Measurements from ENCODE around the gene RASAL2. TPM values are rescaled to one million over a fixed set of nuclear protein-coding genes. Genes with fewer than 3 reads are reported as not detected.

RASAL2 gene
- total RNA-seq, 1 experiment from 2014 or later, result 31.6 TPM

DNA sequence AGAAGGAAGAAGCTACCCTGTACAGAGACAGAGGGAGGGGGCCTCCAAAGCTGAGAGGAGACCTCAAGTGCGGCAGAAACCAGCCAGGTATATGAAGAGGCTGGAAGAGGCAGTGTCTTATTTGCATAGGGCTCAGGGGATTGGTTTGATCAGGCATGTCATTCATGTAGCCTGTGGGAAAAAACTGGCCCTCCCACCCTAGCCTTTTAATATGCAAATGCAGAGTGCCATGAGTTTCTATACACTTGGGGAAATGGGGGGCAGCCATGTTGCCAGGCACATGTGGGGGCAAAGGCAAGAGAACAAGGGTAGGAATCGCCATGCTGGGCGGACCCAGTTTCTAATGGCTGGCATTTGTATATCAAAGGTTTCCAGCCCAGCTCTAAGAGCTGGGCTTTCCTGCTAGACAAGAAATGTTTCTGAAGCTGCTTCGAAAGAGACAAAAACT lies 172.7 kb downstream of the RASAL2 start:
- ChIA-PET CTCF (no interaction called here), POLR2A (no interaction called here)
- no peaks in the 10 kb centered on the region for H3K36me3 ChIP-seq (ENCODE audit: control insufficient read depth, insufficient read depth, low read length)
- no TSS peak for BruUV-seq (replicated peaks)
- TF ChIP-seq, protein P1, sequence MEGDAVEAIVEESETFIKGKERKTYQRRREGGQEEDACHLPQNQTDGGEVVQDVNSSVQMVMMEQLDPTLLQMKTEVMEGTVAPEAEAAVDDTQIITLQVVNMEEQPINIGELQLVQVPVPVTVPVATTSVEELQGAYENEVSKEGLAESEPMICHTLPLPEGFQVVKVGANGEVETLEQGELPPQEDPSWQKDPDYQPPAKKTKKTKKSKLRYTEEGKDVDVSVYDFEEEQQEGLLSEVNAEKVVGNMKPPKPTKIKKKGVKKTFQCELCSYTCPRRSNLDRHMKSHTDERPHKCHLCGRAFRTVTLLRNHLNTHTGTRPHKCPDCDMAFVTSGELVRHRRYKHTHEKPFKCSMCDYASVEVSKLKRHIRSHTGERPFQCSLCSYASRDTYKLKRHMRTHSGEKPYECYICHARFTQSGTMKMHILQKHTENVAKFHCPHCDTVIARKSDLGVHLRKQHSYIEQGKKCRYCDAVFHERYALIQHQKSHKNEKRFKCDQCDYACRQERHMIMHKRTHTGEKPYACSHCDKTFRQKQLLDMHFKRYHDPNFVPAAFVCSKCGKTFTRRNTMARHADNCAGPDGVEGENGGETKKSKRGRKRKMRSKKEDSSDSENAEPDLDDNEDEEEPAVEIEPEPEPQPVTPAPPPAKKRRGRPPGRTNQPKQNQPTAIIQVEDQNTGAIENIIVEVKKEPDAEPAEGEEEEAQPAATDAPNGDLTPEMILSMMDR (IDR thresholded peaks at IDR 0.05), result no peak
- TF ChIP-seq POLR2AphosphoS5 (IDR thresholded peaks at IDR 0.05; ENCODE audit: low read depth, low read length) (no peak), SIN3A (IDR thresholded peaks at IDR 0.05; ENCODE audit: borderline replicate concordance, insufficient read depth, low read depth, low read length) (no peak)
- TF ChIP-seq, protein P2, sequence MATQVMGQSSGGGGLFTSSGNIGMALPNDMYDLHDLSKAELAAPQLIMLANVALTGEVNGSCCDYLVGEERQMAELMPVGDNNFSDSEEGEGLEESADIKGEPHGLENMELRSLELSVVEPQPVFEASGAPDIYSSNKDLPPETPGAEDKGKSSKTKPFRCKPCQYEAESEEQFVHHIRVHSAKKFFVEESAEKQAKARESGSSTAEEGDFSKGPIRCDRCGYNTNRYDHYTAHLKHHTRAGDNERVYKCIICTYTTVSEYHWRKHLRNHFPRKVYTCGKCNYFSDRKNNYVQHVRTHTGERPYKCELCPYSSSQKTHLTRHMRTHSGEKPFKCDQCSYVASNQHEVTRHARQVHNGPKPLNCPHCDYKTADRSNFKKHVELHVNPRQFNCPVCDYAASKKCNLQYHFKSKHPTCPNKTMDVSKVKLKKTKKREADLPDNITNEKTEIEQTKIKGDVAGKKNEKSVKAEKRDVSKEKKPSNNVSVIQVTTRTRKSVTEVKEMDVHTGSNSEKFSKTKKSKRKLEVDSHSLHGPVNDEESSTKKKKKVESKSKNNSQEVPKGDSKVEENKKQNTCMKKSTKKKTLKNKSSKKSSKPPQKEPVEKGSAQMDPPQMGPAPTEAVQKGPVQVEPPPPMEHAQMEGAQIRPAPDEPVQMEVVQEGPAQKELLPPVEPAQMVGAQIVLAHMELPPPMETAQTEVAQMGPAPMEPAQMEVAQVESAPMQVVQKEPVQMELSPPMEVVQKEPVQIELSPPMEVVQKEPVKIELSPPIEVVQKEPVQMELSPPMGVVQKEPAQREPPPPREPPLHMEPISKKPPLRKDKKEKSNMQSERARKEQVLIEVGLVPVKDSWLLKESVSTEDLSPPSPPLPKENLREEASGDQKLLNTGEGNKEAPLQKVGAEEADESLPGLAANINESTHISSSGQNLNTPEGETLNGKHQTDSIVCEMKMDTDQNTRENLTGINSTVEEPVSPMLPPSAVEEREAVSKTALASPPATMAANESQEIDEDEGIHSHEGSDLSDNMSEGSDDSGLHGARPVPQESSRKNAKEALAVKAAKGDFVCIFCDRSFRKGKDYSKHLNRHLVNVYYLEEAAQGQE (IDR thresholded peaks at IDR 0.05; ENCODE audit: insufficient read depth in 1 of 2, low read depth in 2 of 2, low read length in 1 of 2), result no peak
- no peaks in the 10 kb centered on the region for H3K27me3 ChIP-seq (ENCODE audit: control insufficient read depth, insufficient read depth, low read length)
- intact Hi-C loops (cut with micrococcal nuclease; ENCODE audit: unreplicated experiment), result loop anchor here (1.0 to 10.0 kb wide), 2 partner anchors 46 to 172 kb away; partner anchors contain the start of gene RASAL2
- DNase-seq (ENCODE audit: low read depth, low spot score) (no peak), ATAC-seq (no peak)
- in situ Hi-C loops (cut with HindIII; ENCODE audit: low pct_unique_long_range_greater_than_20kb, low sequenced_read_pairs), result no loop called here
- peak overlapping the region; percentile 30; the same call in 1 of the 2 replicates for H3K27ac ChIP-seq (ENCODE audit: low read length)
- H3K4me3 ChIP-seq (ENCODE audit: low read depth in 2 of 2, low read length in 2 of 2), result no peak overlapping the region
- peaks cover 28% of the 10 kb centered on the region for H3K4me1 ChIP-seq (ENCODE audit: control insufficient read depth, insufficient read depth, low read length)
- H3K9me3 ChIP-seq (ENCODE audit: control insufficient read depth, insufficient read depth, low read depth, low read length), result no peaks in the 10 kb centered on the region

DNA sequence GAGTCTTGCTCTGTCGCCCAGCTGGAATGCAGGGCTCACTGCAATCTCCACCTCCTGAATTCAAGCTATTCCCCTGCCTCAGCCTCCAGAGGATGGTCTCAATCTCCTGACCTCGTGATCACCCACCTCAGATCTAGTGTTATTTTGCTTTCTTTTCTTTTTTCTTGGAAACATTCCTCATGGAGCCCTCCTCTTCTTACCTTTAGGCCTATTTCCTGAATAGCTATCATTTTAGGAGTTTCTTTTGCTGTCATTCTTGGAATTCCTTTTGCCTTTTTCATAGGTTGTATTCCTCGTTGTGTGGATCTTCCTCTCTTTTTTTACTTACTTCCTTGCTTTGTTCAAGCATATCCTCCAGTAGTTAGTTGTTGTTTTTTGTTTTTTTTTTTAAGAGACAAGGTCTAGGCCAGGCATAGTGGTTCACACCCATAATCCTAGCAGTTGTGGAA lies 173.8 kb downstream of the RASAL2 start:
- DNase-seq (ENCODE audit: low read depth, low spot score) (no peak), ATAC-seq (no peak)
- Histone ChIP-seq H3K27ac (ENCODE audit: low read length) (no peak overlapping the region), H3K27me3 (ENCODE audit: control insufficient read depth, insufficient read depth, low read length) (no peaks in the 10 kb centered on the region), H3K9me3 (ENCODE audit: control insufficient read depth, insufficient read depth, low read depth, low read length) (no peaks in the 10 kb centered on the region), H3K36me3 (ENCODE audit: control insufficient read depth, insufficient read depth, low read length) (no peaks in the 10 kb centered on the region), H3K4me3 (ENCODE audit: low read depth in 2 of 2, low read length in 2 of 2) (no peak overlapping the region), H3K4me1 (ENCODE audit: control insufficient read depth, insufficient read depth, low read length) (peaks cover 18% of the 10 kb centered on the region)
- intact Hi-C loops (cut with micrococcal nuclease; ENCODE audit: unreplicated experiment) (loop anchor here (10.0 kb wide), 1 partner anchor 173 kb away; the partner anchor contains the start of gene RASAL2), in situ Hi-C loops (cut with HindIII; ENCODE audit: low pct_unique_long_range_greater_than_20kb, low sequenced_read_pairs) (no loop called here)
- POLR2A ChIA-PET, result no interaction called here
- BruUV-seq (replicated peaks), result no TSS peak
- TF ChIP-seq, protein P2 (IDR thresholded peaks at IDR 0.05; ENCODE audit: insufficient read depth in 1 of 2, low read depth in 2 of 2, low read length in 1 of 2), result no peak
- CTCF ChIA-PET, result no interaction called here
